Measurements from ENCODE around the gene ATP8A2.

The ATP8A2 gene

GRCh38 chr13:25453850-25454365 is 82.1 kb downstream of the ATP8A2 start:
- Mint-ChIP-seq H3K4me3 (no peak overlapping the region), H3K36me3 (ENCODE audit: insufficient read depth) (no peaks in the 10 kb centered on the region), H3K4me1 (ENCODE audit: low read depth in 2 of 2) (no peaks in the 10 kb centered on the region), H3K27ac (no peak overlapping the region), H3K9me3 (no peaks in the 10 kb centered on the region), H3K27me3 (peaks cover 34 to 39% of the 10 kb centered on the region in 2 donors)
- DNase-seq: no peak
- ATAC-seq (replicated peaks): no peak

- no peak overlapping the region for H3K4me3 Mint-ChIP-seq
- H3K9me3 Mint-ChIP-seq: no peaks in the 10 kb centered on the region
- H3K36me3 Mint-ChIP-seq (ENCODE audit: insufficient read depth): no peaks in the 10 kb centered on the region
- H3K27me3 Mint-ChIP-seq: peaks cover 35 to 49% of the 10 kb centered on the region in 2 donors
- no peak for DNase-seq
- no peak for ATAC-seq (replicated peaks)
- no peaks in the 10 kb centered on the region for H3K4me1 Mint-ChIP-seq (ENCODE audit: low read depth in 2 of 2)
- no peak overlapping the region for H3K27ac Mint-ChIP-seq
These were observed 83.4 kb downstream of the ATP8A2 start for GRCh38 chr13:25455146-25455545.

GRCh38 chr13:25457566-25457965 is 85.8 kb downstream of the ATP8A2 start:
- no peaks in the 10 kb centered on the region for H3K4me1 Mint-ChIP-seq (ENCODE audit: low read depth in 2 of 2)
- no peak overlapping the region for H3K27ac Mint-ChIP-seq
- no peak overlapping the region for H3K4me3 Mint-ChIP-seq
- no peak for ATAC-seq (replicated peaks)
- H3K27me3 Mint-ChIP-seq: peaks cover 25 to 39% of the 10 kb centered on the region in 2 donors
- H3K9me3 Mint-ChIP-seq: no peaks in the 10 kb centered on the region
- no peak for DNase-seq
- no peaks in the 10 kb centered on the region for H3K36me3 Mint-ChIP-seq (ENCODE audit: insufficient read depth)

GRCh38 chr13:25462301-25463125 is 90.7 kb downstream of the ATP8A2 start:
- ATAC-seq (replicated peaks): no peak
- no peaks in the 10 kb centered on the region for H3K36me3 Mint-ChIP-seq (ENCODE audit: insufficient read depth)
- H3K27me3 Mint-ChIP-seq: peaks cover 35 to 47% of the 10 kb centered on the region in 2 donors
- no peak overlapping the region for H3K27ac Mint-ChIP-seq
- DNase-seq: no peak
- H3K9me3 Mint-ChIP-seq: peaks cover 0 to 3% of the 10 kb centered on the region in 2 donors
- H3K4me1 Mint-ChIP-seq (ENCODE audit: low read depth in 2 of 2): no peaks in the 10 kb centered on the region
- no peak overlapping the region for H3K4me3 Mint-ChIP-seq

- peaks cover 40 to 55% of the 10 kb centered on the region in 2 donors for H3K27me3 Mint-ChIP-seq
These were observed 91.7 kb downstream of the ATP8A2 start for GRCh38 chr13:25463496-25463895.

GRCh38 chr13:25466880-25467279 is 95.1 kb downstream of the ATP8A2 start:
- no peak overlapping the region for H3K4me3 Mint-ChIP-seq
- no peak overlapping the region for H3K27ac Mint-ChIP-seq
- H3K4me1 Mint-ChIP-seq (ENCODE audit: low read depth in 2 of 2): peaks cover 0 to 6% of the 10 kb centered on the region in 2 donors
- DNase-seq (no peak), ATAC-seq (replicated peaks) (no peak)
- peaks cover 3 to 6% of the 10 kb centered on the region in 2 donors for H3K9me3 Mint-ChIP-seq
- H3K36me3 Mint-ChIP-seq (ENCODE audit: insufficient read depth): no peaks in the 10 kb centered on the region
- peaks cover 60 to 71% of the 10 kb centered on the region in 2 donors for H3K27me3 Mint-ChIP-seq

More at GRCh38 chr13:25463496-25463895, 91.7 kb downstream of the ATP8A2 start:
- Mint-ChIP-seq H3K9me3 (peaks cover 0 to 3% of the 10 kb centered on the region in 2 donors), H3K36me3 (ENCODE audit: insufficient read depth) (no peaks in the 10 kb centered on the region), H3K27ac (no peak overlapping the region), H3K4me1 (ENCODE audit: low read depth in 2 of 2) (peaks cover 0 to 1% of the 10 kb centered on the region in 2 donors), H3K4me3 (no peak overlapping the region)
- DNase-seq (no peak), ATAC-seq (replicated peaks) (no peak)

GRCh38 chr13:25468325-25469168 is 96.8 kb downstream of the ATP8A2 start:
- Mint-ChIP-seq H3K27ac (no peak overlapping the region), H3K36me3 (ENCODE audit: insufficient read depth) (no peaks in the 10 kb centered on the region), H3K4me1 (ENCODE audit: low read depth in 2 of 2) (peaks cover 0 to 6% of the 10 kb centered on the region in 2 donors), H3K9me3 (peaks cover 3 to 6% of the 10 kb centered on the region in 2 donors), H3K27me3 (peaks cover 58 to 70% of the 10 kb centered on the region in 2 donors), H3K4me3 (no peak overlapping the region)
- DNase-seq (no peak), ATAC-seq (replicated peaks) (no peak)

GRCh38 chr13:25469169-25469525 is 97.4 kb downstream of the ATP8A2 start:
- Mint-ChIP-seq H3K9me3 (peaks cover 3 to 6% of the 10 kb centered on the region in 2 donors), H3K36me3 (ENCODE audit: insufficient read depth) (no peaks in the 10 kb centered on the region), H3K4me3 (no peak overlapping the region), H3K4me1 (ENCODE audit: low read depth in 2 of 2) (peaks cover 0 to 6% of the 10 kb centered on the region in 2 donors), H3K27me3 (peaks cover 54 to 64% of the 10 kb centered on the region in 2 donors), H3K27ac (no peak overlapping the region)
- ATAC-seq (replicated peaks) (no peak), DNase-seq (no peak)

- Mint-ChIP-seq H3K27me3 (peaks cover 34 to 38% of the 10 kb centered on the region in 2 donors), H3K36me3 (ENCODE audit: insufficient read depth) (no peaks in the 10 kb centered on the region), H3K27ac (no peak overlapping the region), H3K9me3 (peaks cover 0 to 12% of the 10 kb centered on the region in 2 donors), H3K4me1 (ENCODE audit: low read depth in 2 of 2) (peaks cover 0 to 3% of the 10 kb centered on the region in 2 donors), H3K4me3 (no peak overlapping the region)
- no peak for DNase-seq
- no peak for ATAC-seq (replicated peaks)
These were observed 102.1 kb downstream of the ATP8A2 start for GRCh38 chr13:25473864-25474263.

- Mint-ChIP-seq H3K36me3 (ENCODE audit: insufficient read depth) (no peaks in the 10 kb centered on the region), H3K9me3 (peaks cover 0 to 6% of the 10 kb centered on the region in 2 donors), H3K27ac (no peak overlapping the region), H3K27me3 (peaks cover 11 to 31% of the 10 kb centered on the region in 2 donors), H3K4me3 (no peak overlapping the region), H3K4me1 (ENCODE audit: low read depth in 2 of 2) (no peaks in the 10 kb centered on the region)
- DNase-seq (no peak), ATAC-seq (replicated peaks) (no peak)
These were observed 106.4 kb downstream of the ATP8A2 start for GRCh38 chr13:25478186-25478585.

- H3K9me3 Mint-ChIP-seq: no peaks in the 10 kb centered on the region
- H3K4me3 Mint-ChIP-seq: no peak overlapping the region
- ATAC-seq (replicated peaks): no peak
These were observed 117.5 kb downstream of the ATP8A2 start for GRCh38 chr13:25489238-25489637.

GRCh38 chr13:25490236-25490635 is 118.5 kb downstream of the ATP8A2 start:
- Mint-ChIP-seq H3K27me3 (peaks cover 25 to 40% of the 10 kb centered on the region in 2 donors), H3K4me3 (no peak overlapping the region), H3K27ac (no peak overlapping the region), H3K36me3 (ENCODE audit: insufficient read depth) (peaks cover 3% of the 10 kb centered on the region), H3K4me1 (ENCODE audit: low read depth in 2 of 2) (no peaks in the 10 kb centered on the region), H3K9me3 (no peaks in the 10 kb centered on the region)
- no peak for DNase-seq
- ATAC-seq (replicated peaks): no peak

More at GRCh38 chr13:25489238-25489637, 117.5 kb downstream of the ATP8A2 start:
- Mint-ChIP-seq H3K27me3 (peaks cover 20 to 30% of the 10 kb centered on the region in 2 donors), H3K36me3 (ENCODE audit: insufficient read depth) (no peaks in the 10 kb centered on the region), H3K4me1 (ENCODE audit: low read depth in 2 of 2) (no peaks in the 10 kb centered on the region), H3K27ac (no peak overlapping the region)
- DNase-seq: no peak

GRCh38 chr13:25493931-25494640 is 122.3 kb downstream of the ATP8A2 start:
- DNase-seq (no peak), ATAC-seq (replicated peaks) (no peak)
- H3K4me1 Mint-ChIP-seq (ENCODE audit: low read depth in 2 of 2): no peaks in the 10 kb centered on the region
- H3K27me3 Mint-ChIP-seq: peaks cover 35 to 42% of the 10 kb centered on the region in 2 donors
- peaks cover 3% of the 10 kb centered on the region for H3K36me3 Mint-ChIP-seq (ENCODE audit: insufficient read depth)
- no peak overlapping the region for H3K4me3 Mint-ChIP-seq
- H3K9me3 Mint-ChIP-seq: no peaks in the 10 kb centered on the region
- no peak overlapping the region for H3K27ac Mint-ChIP-seq

All from effector memory CD8-positive, alpha-beta T cell (primary cell).